TTC549 (cell line): ENCODE measurements around the gene AGTRAP.

Source experiments
- FAIRE-seq: peaks from 2 replicates; lab custom pipeline; 2012; peaks lifted over from hg19 to GRCh38; lab: Jason Lieb, UNC

AGTRAP gene, protein sequence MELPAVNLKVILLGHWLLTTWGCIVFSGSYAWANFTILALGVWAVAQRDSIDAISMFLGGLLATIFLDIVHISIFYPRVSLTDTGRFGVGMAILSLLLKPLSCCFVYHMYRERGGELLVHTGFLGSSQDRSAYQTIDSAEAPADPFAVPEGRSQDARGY

DNA sequence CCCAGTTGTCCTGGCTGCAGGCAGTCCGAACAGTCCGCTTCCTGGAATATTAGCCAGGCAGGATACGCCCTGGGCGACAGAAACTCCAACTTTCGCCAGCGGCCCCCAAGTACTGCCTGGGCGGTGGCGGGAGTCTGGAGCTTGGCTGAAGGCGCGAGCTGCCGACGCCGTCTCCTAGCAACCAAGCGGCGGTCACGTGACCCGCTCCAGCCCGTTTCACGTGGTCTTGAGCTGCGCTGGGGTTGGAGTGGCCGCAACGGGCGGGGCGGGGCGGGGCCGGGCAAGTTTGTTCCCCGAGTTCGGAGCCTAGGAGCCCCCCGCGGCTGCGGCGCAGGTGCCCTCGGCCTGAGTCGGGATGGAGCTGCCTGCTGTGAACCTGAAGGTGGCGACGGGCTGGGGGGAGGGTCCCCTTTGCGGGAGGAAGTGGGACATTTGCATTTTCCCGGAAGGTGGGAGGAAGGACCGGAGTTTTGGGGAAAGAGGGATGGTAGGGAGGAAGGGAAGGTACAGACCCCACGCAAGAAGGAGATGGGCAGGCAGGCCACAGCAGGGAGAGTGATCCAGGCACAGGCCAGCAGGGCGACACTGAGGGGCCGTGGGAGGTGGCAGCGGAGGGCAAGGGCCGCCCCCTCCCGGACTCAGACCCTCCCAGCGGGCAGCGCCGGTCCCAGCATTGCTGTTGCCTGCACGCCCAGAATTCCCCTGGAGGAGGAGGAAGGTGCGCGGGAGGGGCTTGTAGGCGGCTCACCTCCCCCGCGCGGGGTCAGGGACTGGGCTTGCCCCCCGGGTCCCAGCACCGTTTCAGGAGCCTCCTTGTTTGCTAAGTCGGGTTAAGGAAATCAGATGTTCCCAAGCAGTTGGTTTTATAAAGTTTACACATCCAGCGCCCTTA is at the start of gene AGTRAP:
TSS of gene AGTRAP (plus strand) at position 283 of the 892 bp plus-strand sequence. CDS start at position 356, 73 bp downstream.
- FAIRE-seq = no peak

DNA sequence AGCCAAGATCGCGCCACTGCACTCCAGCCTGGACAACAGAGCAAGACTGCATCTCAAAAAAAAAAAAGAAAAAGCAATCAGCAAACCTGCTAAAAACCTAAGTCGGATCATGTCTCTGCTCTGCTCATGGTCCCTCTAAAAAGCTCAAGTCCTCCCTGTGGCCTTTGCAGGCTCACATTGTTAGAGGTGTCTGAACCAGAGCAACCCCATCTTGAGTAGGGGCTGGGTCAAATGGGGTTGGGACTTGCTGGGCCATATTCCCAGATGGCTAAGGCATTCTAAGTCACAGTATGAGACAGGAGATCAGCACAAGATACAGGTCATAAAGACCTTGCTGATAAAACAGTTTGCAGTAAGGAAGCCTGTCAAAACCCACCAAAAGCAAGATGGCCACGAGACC is 47.4 kb upstream of the AGTRAP start:
- no peak for FAIRE-seq

DNA sequence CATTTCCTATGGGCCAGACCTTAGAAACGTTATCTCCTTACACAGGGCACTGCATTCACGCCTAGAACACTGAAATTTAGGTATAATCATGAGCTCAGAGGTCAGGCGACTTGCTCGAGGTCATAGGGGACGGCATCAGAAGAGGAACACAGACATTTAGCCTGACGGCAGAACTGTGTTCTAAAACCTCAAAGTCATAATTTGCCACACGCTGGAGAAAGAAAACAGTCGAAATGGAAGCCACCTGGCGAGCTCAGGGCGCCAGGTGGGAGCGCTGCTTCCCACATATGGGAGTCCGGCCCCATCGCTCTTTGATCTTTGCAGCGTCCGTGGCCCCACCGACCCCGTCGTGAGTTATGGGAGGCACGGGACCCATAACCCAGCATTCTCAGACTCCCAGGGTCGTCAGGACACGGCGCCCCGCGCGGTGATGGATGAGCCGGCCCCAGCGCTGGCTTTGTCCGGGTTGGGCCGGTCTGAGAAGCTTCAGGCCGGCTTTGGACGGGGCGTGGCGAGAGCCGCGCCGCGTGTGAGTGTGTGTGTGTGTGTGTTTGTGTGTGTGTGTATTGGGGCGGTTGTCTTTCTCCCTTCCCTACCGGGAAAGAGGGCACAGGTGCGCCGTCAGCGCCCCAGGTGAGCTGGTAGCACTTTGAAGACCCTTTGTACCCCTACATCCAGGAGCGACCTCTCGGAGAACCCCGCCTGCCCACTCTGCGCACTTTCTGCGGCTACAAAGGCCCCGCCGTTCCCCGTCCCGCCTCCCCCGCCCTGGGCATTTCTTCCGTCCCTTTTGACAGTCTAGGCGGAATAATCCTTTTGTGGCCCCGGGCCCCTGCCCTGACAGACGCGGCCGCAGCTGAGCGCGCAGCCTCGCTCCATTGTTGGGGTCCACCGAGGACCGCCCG is 45.3 kb upstream of the AGTRAP start:
- no peak for FAIRE-seq

DNA sequence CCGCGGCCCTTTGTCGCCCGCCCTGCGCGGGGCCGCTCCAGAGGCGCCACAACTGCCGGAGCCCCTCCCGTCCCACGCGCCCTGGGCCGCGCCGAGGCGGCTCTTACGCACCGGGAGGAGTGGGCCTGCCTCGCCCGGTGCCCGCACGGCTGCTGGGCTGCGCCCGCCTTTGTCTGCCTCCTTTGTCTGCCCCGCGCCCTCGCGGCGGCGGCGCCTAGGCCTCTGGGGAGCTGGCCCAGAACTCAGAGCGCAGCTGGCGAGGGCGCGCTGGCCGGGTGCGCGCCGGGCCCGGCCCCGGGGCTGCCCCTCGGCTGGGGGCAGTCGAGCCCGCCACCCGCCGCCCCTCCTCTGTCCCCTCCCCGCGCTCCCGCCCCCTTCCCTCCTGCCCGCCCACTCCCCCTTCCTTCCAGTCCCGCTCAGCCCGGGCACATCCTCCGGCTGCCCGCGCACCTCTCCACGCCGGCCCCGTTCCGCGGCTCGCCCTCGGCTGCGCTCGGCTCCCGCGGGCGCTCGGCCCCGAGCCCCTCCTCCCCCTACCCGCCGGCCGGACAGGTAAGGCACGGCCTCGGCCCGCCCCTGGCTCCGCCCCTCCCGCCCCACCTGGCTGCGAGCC is 44.5 kb upstream of the AGTRAP start, which contains the start of gene DRAXIN:
TSS of gene DRAXIN (plus strand) at position 409 of the 613 bp plus-strand sequence. CDS start 14,549 bp downstream, outside the sequence.
- no peak for FAIRE-seq

DNA sequence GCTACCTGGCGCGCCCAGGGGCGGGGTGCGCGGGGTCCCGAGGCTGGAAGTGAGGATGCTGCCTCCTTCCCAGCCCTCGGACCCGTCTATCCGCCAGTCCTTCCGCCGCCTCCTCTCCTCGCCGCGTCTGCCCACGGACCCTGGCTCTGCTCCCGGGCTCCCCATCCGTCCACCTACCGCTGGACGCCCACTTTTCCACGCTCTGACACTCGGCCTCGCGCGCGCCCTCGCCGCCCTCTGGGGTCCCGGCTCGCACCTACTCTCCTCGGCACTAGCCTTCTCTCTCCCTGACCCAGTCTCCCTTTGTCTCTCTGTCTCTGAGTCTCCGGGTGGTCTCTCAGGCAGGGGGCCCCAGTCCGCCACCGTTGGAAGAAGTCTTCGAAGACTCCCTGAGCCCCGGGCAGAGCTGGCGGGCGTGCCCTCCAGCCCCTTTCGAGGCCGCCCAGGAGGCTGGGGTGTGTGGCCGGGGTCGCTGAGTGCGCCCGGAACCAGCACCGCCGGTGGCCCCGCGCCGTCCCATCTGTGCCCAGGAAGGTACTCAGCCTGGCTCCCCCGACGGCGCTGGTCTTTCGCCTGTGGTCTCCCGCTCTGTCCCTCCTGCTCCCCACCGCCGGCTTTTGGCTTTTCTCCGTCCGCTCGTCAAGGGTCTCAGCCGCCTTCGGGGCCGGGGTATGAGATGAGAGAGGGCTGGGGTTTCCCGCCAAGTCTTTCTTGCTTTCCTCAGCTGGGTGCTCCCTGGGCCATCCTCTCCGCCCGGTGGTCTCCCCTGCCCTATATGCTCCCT is 43.8 kb upstream of the AGTRAP start:
- no peak for FAIRE-seq

DNA sequence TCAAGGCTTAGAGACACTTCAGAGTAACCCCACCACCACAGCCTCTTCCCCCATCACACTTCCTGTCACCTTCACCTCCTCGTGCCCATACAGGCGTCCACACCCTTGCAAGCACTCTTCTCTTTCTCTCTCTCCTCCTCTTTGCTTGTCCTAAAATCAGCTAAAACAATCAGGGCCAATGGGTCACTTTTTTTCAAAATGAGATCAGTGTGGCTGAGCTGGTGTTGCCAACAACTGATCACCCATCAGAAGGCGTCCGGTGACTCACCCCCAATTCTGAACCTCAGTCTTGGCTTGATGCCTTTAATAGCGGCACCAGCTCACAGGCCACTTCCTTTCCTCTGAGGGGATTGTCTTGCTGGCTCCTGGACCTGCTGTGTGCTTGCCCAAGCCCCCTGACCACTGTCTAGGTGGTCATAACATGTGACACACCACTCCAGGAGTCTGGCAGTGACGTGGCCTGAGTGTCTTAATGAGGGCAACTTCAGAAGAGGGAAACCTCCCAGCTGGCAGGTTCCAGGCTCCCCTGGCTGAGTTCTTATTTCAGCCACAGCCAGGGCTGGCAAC is 42.8 kb upstream of the AGTRAP start:
- no peak for FAIRE-seq

DNA sequence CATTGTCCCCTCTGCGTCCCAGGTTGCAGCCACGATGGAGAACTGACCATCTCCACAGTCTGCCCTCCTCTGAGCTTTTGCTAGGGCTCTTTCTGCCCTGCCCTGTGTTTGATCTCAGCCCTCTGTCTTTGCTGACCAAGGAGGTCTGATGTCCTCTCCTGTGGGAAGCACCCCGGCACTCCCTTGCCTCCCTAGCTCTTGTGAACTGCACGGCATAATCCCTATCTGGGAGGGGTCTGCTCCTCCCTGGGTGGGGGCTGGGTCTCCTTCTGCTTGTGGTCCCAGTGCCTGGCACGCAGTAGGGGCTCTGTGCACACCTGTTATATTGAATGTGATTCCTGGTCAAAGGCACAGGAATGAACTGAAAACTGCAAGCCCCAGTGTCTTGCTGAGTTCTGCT is 42.0 kb upstream of the AGTRAP start:
- no peak for FAIRE-seq

DNA sequence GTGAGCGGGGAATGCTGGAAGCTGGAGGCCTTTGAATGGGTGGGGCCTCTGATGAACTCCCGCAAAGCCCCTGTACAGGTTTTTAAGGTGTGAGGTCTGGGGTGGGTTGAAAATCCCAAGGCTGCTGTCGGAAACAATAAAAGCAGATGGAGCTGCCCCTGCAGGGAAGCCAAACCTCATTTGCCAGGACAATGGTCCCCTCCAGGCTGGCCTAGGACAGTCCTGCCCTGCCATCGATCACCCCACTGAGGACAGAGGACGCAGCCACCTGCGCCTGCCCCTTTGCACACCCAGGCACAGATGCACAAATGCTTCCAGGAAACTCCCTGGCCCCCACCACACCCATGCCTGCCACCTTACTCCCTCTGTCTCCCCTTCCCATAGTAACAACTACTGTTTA is 40.1 kb upstream of the AGTRAP start:
- no peak for FAIRE-seq

DNA sequence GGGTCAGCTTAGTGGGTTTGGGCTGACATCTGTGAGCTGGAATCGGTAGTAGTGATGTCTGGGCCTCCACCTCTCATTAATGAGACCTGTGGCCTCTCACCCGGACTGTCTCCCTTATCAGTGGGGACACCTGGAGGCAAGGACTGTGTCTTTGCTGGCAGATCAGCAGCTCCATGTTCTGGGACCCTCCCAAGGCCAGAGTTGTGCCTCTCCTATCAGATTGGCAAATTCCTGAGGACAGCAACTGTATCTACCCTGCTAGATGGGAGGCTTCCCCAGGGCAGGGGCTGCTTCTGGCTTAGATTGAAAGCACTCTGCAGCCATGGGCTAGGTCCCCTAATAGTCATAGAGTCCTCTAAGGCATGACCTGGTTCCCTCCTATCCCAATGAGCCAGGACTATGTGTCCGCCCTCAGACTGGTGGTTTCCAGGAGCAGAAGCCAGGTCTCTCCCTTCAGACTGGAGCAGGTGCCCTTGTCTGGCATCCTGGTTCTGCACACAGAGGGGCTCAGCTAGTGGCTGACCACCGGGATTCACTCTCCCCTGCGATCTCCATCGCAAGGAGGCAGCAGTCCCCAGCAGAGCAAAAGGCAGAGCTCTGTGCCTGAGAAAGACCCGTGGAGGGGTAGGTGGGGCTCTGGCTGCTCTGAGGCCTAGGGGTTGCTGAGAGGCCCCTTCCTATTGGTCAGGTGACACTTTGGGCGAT is 38.6 kb upstream of the AGTRAP start:
- no peak for FAIRE-seq

DNA sequence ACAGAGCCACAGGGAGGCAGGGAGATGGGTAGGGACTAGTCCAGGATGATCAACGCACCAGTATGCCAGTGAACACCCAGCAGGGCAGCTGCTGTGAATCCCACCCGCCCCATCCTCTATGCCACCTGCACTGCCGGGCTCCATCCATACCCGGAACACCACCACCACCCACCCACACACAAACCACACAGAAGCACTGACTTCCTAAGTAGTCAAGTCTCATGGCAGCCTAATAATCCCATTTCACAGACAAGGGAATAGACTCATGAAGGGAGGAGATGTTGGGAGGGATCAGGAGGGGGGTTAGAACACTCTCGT is 38.1 kb upstream of the AGTRAP start:
- FAIRE-seq = no peak

DNA sequence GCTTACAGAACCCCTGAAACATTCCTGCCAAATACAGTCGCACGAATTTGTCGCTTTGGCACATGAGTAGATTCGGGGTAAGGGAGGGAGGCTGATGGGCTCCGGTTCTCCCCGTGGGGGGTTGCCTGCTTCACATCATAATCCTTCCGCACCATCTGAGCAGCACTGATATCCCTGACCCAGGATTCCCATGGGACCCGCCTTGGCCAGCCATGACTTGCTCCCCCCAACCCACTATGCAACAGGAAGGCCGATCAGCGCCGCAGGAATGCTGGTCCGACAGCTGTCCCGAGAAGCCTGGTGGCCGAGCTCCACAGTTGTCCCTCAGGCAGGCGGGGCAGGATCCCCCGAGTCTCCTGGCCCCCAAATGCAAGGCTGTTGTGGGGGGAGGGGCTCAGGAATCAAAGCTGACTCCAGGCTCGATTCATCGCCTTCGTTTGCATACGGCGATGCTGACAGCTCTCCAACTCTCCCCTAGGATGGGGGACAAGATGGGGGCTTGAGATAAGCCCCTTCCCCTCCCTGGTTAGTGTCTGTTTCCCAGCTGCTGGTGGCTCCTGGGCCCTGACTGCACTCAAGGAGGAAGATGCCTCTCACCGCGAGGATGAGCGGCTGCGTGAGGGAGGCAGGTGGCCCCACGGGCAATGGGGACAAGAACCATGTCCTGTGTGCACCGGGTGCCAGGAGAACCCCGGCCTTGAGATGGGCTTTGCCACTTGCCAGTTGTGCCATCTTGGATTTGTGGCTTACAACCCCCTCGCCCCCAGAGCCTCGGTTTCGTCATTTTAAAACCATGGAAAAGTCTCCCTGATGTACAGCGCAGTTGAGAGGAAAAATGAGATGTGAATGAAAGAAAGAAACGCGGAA is 35.1 kb upstream of the AGTRAP start:
- FAIRE-seq = no peak

DNA sequence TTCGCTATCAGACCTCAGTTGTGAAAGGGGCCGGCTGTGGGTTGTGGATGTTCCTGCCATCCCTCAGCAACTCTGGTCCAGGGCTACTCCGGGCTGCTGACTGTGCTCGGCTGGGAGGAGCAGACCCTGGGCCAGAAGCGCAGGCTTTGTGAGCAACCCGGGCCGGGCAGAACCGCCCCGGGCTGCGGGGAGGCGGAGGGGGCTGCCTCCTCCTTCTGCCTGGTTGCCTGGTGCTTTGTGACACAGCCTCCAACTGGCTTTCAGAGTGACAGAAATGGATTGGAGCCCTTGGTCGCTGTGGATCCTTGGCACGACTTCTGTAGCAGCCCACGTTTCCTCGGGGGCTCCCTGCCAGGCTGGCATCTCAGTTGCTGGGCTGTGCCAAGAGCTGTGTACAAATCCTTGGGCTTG is 34.4 kb upstream of the AGTRAP start:
- FAIRE-seq = no peak

DNA sequence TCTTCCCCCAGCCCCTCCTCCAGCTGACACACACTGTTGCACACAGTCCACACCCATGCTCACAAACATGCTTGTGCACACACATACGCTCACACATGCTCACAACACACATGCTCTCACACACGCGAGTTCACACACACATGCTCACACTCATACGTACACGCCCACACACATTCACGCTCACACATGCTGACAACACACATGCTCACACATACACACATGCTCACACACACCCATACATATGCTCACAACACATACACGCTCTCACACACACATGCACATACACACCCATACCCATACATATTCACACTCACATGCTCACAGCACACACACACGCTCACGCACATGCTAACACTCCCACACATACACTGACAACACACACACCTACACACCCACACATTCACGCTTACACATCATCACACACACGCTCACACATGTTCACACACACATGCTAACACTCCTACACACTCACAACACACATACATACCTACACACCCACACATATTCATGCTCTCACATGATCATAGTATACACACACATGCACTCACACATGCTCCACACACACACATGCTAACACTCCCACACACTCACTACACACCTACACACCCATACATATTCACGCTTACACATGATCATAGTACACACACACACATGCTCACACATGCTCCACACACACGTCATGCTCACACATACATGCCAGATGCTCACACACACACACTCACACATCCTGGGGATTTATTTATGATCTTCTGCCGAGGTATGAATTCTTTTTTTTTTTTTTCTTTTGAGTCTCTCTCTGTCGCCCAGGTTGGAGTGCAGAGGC is 33.7 kb upstream of the AGTRAP start:
- FAIRE-seq = no peak

DNA sequence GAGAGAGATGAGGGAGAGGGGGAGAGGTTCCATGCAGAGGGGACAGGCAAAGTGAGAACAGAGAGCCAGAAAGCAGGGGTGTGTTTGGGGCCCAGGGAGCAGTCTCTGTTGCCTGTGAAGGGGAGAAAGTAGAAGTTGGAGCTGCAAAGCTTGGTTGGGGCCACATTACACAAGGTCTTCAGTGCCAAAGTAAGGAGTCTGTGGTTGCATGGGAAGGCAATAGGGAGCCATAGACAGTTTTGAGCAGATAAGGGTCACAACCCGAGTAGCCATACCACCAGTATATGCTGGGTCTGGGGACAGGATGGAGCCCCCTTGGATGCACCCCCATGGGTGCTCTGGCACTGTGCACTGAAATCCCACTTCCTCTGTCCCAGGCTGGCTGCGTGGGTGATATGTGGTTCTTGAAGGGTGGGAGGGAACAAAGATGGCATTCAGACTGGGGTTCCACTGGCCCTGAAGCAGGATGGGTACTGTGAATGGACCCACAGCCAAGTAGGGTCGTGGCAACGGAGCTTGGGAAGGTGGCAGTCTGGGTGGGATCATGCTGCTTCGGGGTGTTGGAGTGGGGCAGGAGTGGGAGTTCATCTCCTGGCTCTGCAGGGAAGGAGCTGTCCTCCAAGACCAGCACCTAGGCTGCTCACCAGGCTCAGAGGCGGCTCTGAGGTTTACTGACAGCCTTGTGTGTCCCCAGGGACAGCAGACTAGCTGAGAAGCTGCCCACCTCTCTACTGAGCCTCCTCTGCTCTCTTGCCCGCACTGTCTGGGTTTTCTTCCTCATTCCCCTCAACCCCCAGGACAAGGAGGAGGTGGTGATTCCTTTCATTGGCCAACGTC is 32.4 kb upstream of the AGTRAP start:
- FAIRE-seq = no peak

DNA sequence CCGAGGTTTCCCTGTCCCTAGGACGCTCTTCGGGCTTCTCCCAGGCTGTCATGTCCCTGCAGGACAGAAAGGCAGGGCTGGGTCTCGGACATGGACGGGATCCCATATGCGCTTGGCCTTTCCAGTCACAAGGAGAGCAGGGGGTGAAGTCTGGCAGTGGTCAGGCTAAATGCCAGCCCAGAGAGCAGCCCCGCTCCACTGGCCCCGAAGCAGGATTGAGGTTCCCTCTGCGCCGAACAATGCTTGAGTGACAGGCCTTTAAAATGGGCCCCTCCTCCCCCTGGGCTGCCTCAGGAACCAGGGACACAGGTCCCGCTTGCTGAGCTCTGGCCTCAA is 31.8 kb upstream of the AGTRAP start:
- FAIRE-seq = no peak

DNA sequence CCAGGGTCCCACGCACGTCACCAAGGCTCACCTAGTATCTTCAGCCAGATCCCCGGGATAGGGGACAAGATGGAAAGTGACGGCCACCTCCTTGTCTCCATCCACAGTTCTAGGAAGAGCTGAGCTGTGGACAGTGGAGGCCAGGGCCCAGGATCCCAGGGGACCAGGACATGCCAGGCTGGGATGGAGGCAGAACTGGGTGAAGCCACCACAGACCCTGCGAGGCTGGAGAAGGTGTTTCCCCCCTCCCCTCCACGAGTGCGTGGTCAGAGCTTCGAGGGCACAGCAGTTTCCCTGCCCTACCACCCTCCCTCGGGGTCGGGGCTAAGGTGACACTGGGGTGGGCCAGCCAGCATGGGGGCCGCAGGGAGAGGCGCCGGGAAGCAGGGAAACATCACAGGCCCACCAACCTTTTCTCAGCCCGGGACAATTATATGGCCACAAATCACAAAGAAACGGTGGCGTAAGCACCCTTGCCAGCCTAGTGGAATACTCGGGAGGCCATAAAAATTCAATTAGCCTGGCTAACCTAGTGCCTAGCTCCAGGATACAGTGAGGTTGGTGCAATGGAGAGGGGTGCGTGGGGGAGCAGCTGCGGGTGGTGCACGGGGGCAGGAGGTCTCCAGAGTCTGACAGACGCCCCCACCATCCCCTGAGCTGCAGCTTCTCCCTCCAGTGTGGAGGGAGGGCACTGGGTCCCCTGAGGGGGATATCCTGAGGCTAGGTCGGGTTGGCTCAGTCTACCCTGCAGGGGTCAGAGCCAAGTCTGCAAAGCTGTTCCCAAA is 31.1 kb upstream of the AGTRAP start:
- FAIRE-seq = no peak

DNA sequence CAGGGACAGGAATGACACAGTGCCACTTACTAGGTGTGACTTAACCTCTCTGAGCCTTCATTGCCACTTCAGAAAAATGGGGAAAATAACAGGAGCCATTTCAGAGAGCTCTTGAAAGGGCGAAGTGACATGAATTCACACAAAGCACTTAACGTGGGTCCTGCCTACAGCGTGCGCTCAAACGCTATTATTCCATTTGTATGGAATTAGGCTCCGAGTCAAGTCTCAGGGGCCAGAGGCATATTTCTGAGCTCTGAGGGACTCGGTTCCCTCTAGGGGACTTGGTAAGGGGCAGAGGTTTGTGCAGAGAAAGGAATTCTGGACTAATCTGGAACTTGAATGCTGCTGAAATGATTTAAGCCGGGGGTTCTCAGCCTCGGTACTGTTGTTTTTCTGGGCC is 30.3 kb upstream of the AGTRAP start:
- FAIRE-seq = no peak
